ENCODE measurements around the gene RAI1.

RAI1 gene

DNA sequence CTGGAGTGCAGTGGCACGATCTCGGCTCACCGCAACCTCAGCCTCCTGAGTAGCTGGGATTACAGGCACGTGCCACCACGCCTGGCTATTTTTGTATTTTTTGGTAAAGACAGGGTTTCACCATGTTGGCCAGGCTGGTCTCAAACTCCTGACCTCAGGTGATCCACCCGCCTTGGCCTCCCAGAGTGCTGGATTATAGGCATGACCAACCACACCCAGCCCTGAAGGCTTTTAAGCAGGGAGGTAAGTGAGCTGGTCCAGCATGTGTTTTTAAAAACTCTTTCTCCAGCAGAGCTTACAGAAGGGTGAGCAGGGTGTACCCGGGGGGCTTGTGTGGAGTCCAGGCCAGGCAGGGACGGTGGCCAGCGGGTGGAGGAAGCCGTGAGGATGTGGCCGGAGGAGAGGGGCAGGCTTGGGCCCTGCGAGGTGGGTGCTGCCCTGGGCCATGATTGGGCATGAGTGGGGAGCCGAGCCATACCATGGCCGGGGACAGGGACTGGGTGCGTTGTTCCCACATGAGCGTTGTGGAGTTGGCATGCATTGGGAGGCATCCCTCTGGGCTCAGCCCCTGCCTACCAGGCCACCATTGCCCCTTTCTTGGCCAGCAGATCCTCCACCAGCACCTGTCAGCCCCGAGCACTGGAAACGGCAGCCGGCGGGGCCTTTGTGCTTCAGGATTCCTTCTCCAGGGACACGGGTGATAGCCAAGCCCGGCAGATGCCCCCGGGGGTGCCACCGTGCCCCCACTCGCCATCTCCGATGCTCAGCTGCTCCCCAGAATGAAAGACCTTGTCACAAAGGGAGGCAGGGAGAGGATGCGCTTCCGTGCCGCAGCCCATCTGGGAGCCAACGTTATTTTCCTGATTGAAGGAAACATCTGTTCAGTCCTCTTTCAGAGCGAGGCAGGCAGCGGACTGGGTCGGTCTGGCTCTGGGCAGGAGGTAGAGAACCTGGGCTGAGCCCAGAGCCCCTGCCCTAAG lies 64.5 kb downstream of the RAI1 start:
- H2BK5ac ChIP-seq (ENCODE audit: low read length), result no peak overlapping the region
- H3K79me1 ChIP-seq (ENCODE audit: low read depth, low read length), result peaks cover 14% of the 10 kb centered on the region
- H3K27me3 ChIP-seq (ENCODE audit: control insufficient read depth in 3 of 3, insufficient read depth in 3 of 3, low read depth in 1 of 3, low read length in 3 of 3), result no peaks in the 10 kb centered on the region
- no peak for DNase-seq (ENCODE audit: low spot score)
- no peaks in the 10 kb centered on the region for H3K9me3 ChIP-seq (replicated peaks in 1 of 2; ENCODE audit: control insufficient read depth in 2 of 2, insufficient read depth in 1 of 2, low read depth in 1 of 2, low read length in 2 of 2)
- peaks cover 2 to 28% of the 10 kb centered on the region in 2 donors for H3K36me3 ChIP-seq (replicated peaks in 1 of 2; ENCODE audit: control insufficient read depth in 2 of 2, insufficient read depth in 2 of 2, low read length in 2 of 2)
- H4K91ac ChIP-seq (ENCODE audit: low read depth, low read length, poor library complexity), result no peak overlapping the region
- no peak overlapping the region for H3K23ac ChIP-seq (ENCODE audit: low read depth, low read length, poor library complexity)
- H3K27ac ChIP-seq (replicated peaks; ENCODE audit: low read length), result no peak overlapping the region
- no peak overlapping the region for H3K4me3 ChIP-seq (ENCODE audit: low read length in 2 of 2)
- no peak overlapping the region for H2BK15ac ChIP-seq (ENCODE audit: low read length)
- no peak overlapping the region for H2AFZ ChIP-seq (ENCODE audit: low read length)
- H2BK120ac ChIP-seq (ENCODE audit: low read depth, low read length), result no peak overlapping the region
- peak overlapping the region; percentile 44 for H2AK5ac ChIP-seq (ENCODE audit: low read depth, low read length)
- peak overlapping the region; percentile 40 for H3K14ac ChIP-seq (ENCODE audit: low read length)
- H3K18ac ChIP-seq (ENCODE audit: low read length), result peak overlapping the region; percentile 1
- H3K4me2 ChIP-seq (ENCODE audit: insufficient read depth, low read length, poor library complexity, severe bottlenecking), result no peak overlapping the region
- H3K4me1 ChIP-seq (ENCODE audit: control insufficient read depth in 2 of 2, insufficient read depth in 1 of 2, low read depth in 1 of 2, low read length in 2 of 2), result peaks cover 20 to 26% of the 10 kb centered on the region in 2 donors
- H3K9ac ChIP-seq (ENCODE audit: low read depth, low read length, poor library complexity), result no peak overlapping the region
- no peak overlapping the region for H3K4ac ChIP-seq (ENCODE audit: low read length)
- WGBS, 2 donors (ENCODE audit: extremely low coverage in 2 of 2, insufficient read length in 2 of 2, insufficient replicate concordance in 1 of 2), result no CpG with 5 or more reads among the region's 33 CpGs
- no peak overlapping the region for H2BK12ac ChIP-seq (ENCODE audit: low read length)
- H4K8ac ChIP-seq (ENCODE audit: low read depth, low read length), result no peak overlapping the region

DNA sequence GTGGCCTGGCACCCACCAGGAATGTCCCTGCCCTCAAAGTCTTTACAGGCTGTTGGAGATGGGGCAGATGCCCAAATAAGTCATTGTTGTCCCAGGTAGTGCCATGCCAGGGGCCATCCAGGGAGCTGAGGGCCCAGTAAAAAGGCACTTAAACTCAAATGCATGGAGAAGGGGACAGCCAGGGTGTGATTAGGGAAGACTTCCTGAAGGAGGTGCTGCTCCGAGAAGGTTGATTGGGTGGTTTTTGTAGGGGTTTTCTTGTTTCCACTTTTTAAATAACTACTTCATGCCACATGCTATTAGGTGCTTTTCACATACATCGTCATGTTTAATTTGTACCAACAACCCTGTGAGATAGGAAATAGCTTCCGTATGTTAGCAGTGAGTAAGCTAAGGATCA lies 66.9 kb downstream of the RAI1 start:
- no peak overlapping the region for H4K91ac ChIP-seq (ENCODE audit: low read depth, low read length, poor library complexity)
- no CpG with 5 or more reads among the region's 3 CpGs for WGBS, 2 donors (ENCODE audit: extremely low coverage in 2 of 2, insufficient read length in 2 of 2, insufficient replicate concordance in 1 of 2)
- H3K36me3 ChIP-seq (replicated peaks in 1 of 2; ENCODE audit: control insufficient read depth in 2 of 2, insufficient read depth in 2 of 2, low read length in 2 of 2), result peaks cover 2 to 28% of the 10 kb centered on the region in 2 donors
- no peak overlapping the region for H2AFZ ChIP-seq (ENCODE audit: low read length)
- no peak overlapping the region for H2BK120ac ChIP-seq (ENCODE audit: low read depth, low read length)
- H3K14ac ChIP-seq (ENCODE audit: low read length), result no peak overlapping the region
- DNase-seq (ENCODE audit: low spot score), result no peak
- no peak overlapping the region for H3K4ac ChIP-seq (ENCODE audit: low read length)
- H3K23ac ChIP-seq (ENCODE audit: low read depth, low read length, poor library complexity), result no peak overlapping the region
- H2BK12ac ChIP-seq (ENCODE audit: low read length), result no peak overlapping the region
- no peak overlapping the region for H2BK15ac ChIP-seq (ENCODE audit: low read length)
- no peak overlapping the region for H2AK5ac ChIP-seq (ENCODE audit: low read depth, low read length)
- H3K9ac ChIP-seq (ENCODE audit: low read depth, low read length, poor library complexity), result no peak overlapping the region
- peaks cover 28 to 35% of the 10 kb centered on the region in 2 donors for H3K4me1 ChIP-seq (ENCODE audit: control insufficient read depth in 2 of 2, insufficient read depth in 1 of 2, low read depth in 1 of 2, low read length in 2 of 2)
- H2BK5ac ChIP-seq (ENCODE audit: low read length), result no peak overlapping the region
- no peak overlapping the region for H3K18ac ChIP-seq (ENCODE audit: low read length)
- no peak overlapping the region for H3K27ac ChIP-seq (replicated peaks; ENCODE audit: low read length)
- no peaks in the 10 kb centered on the region for H3K9me3 ChIP-seq (replicated peaks in 1 of 2; ENCODE audit: control insufficient read depth in 2 of 2, insufficient read depth in 1 of 2, low read depth in 1 of 2, low read length in 2 of 2)
- no peak overlapping the region for H3K4me2 ChIP-seq (ENCODE audit: insufficient read depth, low read length, poor library complexity, severe bottlenecking)
- H3K79me1 ChIP-seq (ENCODE audit: low read depth, low read length), result peaks cover 18% of the 10 kb centered on the region
- no peak overlapping the region for H4K8ac ChIP-seq (ENCODE audit: low read depth, low read length)
- no peak overlapping the region for H3K4me3 ChIP-seq (ENCODE audit: low read length in 2 of 2)
- no peaks in the 10 kb centered on the region for H3K27me3 ChIP-seq (ENCODE audit: control insufficient read depth in 3 of 3, insufficient read depth in 3 of 3, low read depth in 1 of 3, low read length in 3 of 3)

DNA sequence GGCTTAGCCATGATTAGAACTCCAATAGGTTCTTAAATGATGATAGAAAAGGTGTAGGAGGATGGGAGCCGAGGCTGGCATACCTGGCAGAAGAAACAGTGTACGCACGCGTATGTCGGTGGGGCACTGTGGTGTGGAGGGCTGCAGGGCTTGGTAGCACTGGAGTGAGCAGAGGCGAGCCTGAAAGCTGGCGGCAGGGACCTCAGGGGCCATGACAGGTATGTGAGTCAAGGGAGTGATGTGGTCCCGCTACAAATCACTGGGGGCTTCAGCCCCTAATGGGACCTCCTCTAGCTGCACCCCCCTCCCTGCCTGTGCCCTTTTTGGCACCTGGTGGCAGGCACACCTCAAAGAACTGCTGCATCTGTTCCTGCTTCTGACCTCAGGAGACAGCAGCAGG lies 67.3 kb downstream of the RAI1 start:
- Histone ChIP-seq H2BK5ac (ENCODE audit: low read length) (no peak overlapping the region), H2AK5ac (ENCODE audit: low read depth, low read length) (peak overlapping the region; percentile 21), H3K18ac (ENCODE audit: low read length) (no peak overlapping the region), H2BK15ac (ENCODE audit: low read length) (no peak overlapping the region), H3K4me3 (ENCODE audit: low read length in 2 of 2) (no peak overlapping the region), H3K36me3 (replicated peaks in 1 of 2; ENCODE audit: control insufficient read depth in 2 of 2, insufficient read depth in 2 of 2, low read length in 2 of 2) (peaks cover 2 to 28% of the 10 kb centered on the region in 2 donors), H3K4me2 (ENCODE audit: insufficient read depth, low read length, poor library complexity, severe bottlenecking) (no peak overlapping the region), H2BK120ac (ENCODE audit: low read depth, low read length) (no peak overlapping the region), H3K4me1 (ENCODE audit: control insufficient read depth in 2 of 2, insufficient read depth in 1 of 2, low read depth in 1 of 2, low read length in 2 of 2) (peaks cover 29 to 38% of the 10 kb centered on the region in 2 donors), H3K79me1 (ENCODE audit: low read depth, low read length) (peaks cover 15% of the 10 kb centered on the region), H4K91ac (ENCODE audit: low read depth, low read length, poor library complexity) (no peak overlapping the region), H3K9ac (ENCODE audit: low read depth, low read length, poor library complexity) (no peak overlapping the region), H3K27me3 (ENCODE audit: control insufficient read depth in 3 of 3, insufficient read depth in 3 of 3, low read depth in 1 of 3, low read length in 3 of 3) (no peaks in the 10 kb centered on the region), H3K23ac (ENCODE audit: low read depth, low read length, poor library complexity) (no peak overlapping the region), H4K8ac (ENCODE audit: low read depth, low read length) (no peak overlapping the region), H3K9me3 (replicated peaks in 1 of 2; ENCODE audit: control insufficient read depth in 2 of 2, insufficient read depth in 1 of 2, low read depth in 1 of 2, low read length in 2 of 2) (no peaks in the 10 kb centered on the region), H3K4ac (ENCODE audit: low read length) (no peak overlapping the region), H2BK12ac (ENCODE audit: low read length) (no peak overlapping the region), H3K27ac (replicated peaks; ENCODE audit: low read length) (no peak overlapping the region), H2AFZ (ENCODE audit: low read length) (no peak overlapping the region), H3K14ac (ENCODE audit: low read length) (no peak overlapping the region)
- no peak for DNase-seq (ENCODE audit: low spot score)
- WGBS, 2 donors (ENCODE audit: extremely low coverage in 2 of 2, insufficient read length in 2 of 2, insufficient replicate concordance in 1 of 2), result no CpG with 5 or more reads among the region's 8 CpGs

DNA sequence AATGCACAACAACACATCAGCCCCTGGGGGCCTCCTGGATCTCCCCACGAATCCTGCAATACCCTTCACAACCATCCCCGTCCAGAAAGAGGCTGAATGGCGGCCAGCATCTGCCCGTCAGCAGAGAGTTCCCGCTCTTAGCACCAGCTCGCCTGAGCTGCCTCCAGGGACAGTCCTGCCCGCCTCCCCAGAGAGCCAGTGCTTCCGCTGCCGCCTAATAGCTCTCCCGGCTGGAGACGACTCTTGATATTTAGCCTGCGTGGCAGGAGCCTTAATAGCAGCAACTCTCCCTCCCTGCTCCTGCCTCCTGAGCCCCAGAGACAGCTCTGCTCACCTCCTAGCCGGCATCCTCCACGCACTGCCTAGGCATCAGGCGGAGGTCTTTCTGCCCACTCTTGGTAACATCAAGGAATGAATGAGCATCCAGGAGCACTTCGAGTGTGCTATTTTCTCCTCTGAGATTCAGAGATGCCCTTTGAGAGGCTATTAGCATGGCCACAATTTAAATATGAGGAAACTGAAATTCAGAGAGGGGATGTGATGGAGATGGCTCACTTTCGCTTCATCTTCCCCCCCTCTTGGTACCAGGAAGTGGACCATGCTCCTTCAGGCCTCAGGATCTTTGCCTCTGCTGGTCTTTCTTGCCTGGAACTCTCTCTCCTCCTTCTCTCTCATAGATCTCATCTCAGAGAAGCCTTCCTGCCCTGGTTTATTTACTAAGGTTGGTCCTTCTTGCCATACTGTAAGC lies 67.9 kb downstream of the RAI1 start:
- no peak overlapping the region for H3K9ac ChIP-seq (ENCODE audit: low read depth, low read length, poor library complexity)

More for the DNA sequence above, 67.9 kb downstream of the RAI1 start:
- H3K4ac ChIP-seq (ENCODE audit: low read length), result peak overlapping the region; percentile 38
- no CpG with 5 or more reads among the region's 17 CpGs for WGBS, 2 donors (ENCODE audit: extremely low coverage in 2 of 2, insufficient read length in 2 of 2, insufficient replicate concordance in 1 of 2)
- no peak overlapping the region for H4K8ac ChIP-seq (ENCODE audit: low read depth, low read length)
- no peaks in the 10 kb centered on the region for H3K27me3 ChIP-seq (ENCODE audit: control insufficient read depth in 3 of 3, insufficient read depth in 3 of 3, low read depth in 1 of 3, low read length in 3 of 3)
- H3K14ac ChIP-seq (ENCODE audit: low read length), result no peak overlapping the region
- H2BK15ac ChIP-seq (ENCODE audit: low read length), result no peak overlapping the region
- H2BK120ac ChIP-seq (ENCODE audit: low read depth, low read length), result no peak overlapping the region
- H3K18ac ChIP-seq (ENCODE audit: low read length), result no peak overlapping the region
- H3K4me3 ChIP-seq (ENCODE audit: low read length in 2 of 2), result peak overlapping the region in 1 of 2 donors; percentile 19
- H3K4me1 ChIP-seq (ENCODE audit: control insufficient read depth in 2 of 2, insufficient read depth in 1 of 2, low read depth in 1 of 2, low read length in 2 of 2), result peaks cover 29 to 38% of the 10 kb centered on the region in 2 donors
- H3K27ac ChIP-seq (replicated peaks; ENCODE audit: low read length), result peak overlapping the region; percentile 12
- peak overlapping the region; percentile 21 for H2AK5ac ChIP-seq (ENCODE audit: low read depth, low read length)
- H2BK12ac ChIP-seq (ENCODE audit: low read length), result no peak overlapping the region
- peaks cover 15% of the 10 kb centered on the region for H3K79me1 ChIP-seq (ENCODE audit: low read depth, low read length)
- peaks cover 2 to 29% of the 10 kb centered on the region in 2 donors for H3K36me3 ChIP-seq (replicated peaks in 1 of 2; ENCODE audit: control insufficient read depth in 2 of 2, insufficient read depth in 2 of 2, low read length in 2 of 2)
- H2AFZ ChIP-seq (ENCODE audit: low read length), result no peak overlapping the region
- no peaks in the 10 kb centered on the region for H3K9me3 ChIP-seq (replicated peaks in 1 of 2; ENCODE audit: control insufficient read depth in 2 of 2, insufficient read depth in 1 of 2, low read depth in 1 of 2, low read length in 2 of 2)
- DNase-seq (ENCODE audit: low spot score), result no peak
- H3K23ac ChIP-seq (ENCODE audit: low read depth, low read length, poor library complexity), result no peak overlapping the region
- H2BK5ac ChIP-seq (ENCODE audit: low read length), result no peak overlapping the region
- no peak overlapping the region for H4K91ac ChIP-seq (ENCODE audit: low read depth, low read length, poor library complexity)
- no peak overlapping the region for H3K4me2 ChIP-seq (ENCODE audit: insufficient read depth, low read length, poor library complexity, severe bottlenecking)

All from neuronal stem cell (in vitro differentiated cells).